Middle frontal gyrus (tissue), 1 donor: ENCODE data around the gene CNNM4.
"Not testable (repeated sequence)": the region's sequence is repeated elsewhere in the genome, so short reads cannot be mapped to it uniquely, and the experiment has no call there.

Experiments used
- DNase-seq: peaks from one replicate; pipeline ENCODE4 v3.0.0-alpha.2; 2015; ENCODE audit warnings: low spot score; ENCODE audit errors: extremely low spot score

CNNM4 gene

DNA sequence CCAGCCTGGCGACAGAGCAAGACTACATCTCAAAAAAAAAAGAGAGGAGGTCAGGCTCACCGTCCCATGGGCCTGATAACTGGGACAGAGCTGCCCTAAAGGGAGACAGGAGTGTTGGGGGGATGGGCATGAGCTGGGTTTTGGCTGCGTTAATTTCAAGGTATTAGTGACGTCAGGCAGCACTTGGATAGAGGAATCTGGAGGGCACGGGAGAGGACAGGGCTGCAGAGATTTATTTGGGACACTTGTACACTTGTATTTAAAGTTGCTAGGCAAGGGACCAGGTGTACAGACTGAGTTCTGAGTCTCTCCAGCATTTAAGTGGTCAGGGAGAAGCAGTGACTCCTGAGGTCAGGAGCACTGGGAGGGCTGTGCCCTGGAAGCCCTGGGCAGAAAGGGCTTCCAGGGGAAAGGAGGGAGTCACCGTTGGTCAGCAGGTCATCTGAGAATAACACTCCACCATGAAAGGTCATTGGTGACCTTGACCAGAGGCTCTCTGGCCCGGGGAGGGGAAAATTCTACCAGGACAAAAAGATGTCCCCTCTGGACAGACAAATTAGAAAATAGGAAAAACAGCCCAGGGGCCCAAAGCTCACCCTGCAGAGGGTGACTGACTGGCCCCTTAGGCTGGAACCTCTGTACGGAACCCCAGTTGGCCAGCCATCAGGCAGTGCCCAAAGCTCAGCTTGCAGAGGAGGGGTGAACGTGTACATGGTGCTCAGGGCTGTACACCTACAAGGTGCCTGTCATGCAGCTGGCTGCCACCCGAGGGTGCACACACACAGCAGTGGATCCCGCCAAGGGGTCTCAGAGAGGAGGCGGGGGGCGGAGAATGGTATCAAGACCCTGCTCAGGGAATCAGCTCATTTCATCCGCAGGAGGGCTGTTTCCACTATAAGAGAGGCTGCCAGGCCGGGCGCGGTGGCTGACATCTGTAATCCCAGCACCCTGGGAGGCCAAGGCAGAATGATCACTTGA lies 32.4 kb downstream of the CNNM4 start:
- DNase-seq = no peak

DNA sequence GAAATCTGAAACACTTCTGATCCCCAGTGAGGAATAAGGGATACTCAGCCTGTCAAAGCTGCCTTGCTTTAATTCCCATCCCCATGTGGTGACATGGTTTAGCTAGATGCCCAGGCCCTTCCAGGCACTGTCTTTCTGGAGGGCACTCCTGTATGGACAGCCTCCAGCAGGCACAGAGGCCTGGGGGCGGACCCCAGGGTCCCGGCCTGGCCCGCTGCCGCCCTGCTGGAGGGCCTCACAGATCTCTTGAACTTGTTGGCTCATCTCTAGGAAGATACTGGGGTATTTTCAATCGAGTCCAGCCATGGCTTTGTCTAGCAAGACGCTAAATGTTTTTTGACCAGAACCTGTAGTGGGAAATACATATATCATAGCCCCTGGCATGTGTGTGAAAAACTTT lies 34.4 kb downstream of the CNNM4 start:
- DNase-seq = no peak

DNA sequence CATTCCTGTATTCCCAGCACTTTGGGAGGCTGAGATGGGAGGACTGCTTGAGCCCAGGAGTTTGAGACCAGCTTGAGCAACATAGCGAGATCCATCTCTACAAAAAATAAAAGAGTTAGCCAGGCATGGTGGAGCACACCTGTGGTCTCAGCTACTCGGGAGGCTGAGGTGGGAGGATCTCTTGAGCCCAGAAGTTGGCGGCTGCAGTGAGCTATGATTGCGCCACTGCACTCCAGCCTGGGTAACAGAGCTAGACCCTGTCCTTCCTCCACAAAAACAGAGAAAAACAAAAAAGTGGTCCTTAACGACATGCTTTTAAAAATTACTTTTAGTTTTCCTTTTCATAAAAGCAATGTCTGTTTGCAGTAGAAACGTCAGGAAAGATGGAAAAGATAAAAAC lies 35.8 kb downstream of the CNNM4 start:
- not testable (repeated sequence) for DNase-seq

DNA sequence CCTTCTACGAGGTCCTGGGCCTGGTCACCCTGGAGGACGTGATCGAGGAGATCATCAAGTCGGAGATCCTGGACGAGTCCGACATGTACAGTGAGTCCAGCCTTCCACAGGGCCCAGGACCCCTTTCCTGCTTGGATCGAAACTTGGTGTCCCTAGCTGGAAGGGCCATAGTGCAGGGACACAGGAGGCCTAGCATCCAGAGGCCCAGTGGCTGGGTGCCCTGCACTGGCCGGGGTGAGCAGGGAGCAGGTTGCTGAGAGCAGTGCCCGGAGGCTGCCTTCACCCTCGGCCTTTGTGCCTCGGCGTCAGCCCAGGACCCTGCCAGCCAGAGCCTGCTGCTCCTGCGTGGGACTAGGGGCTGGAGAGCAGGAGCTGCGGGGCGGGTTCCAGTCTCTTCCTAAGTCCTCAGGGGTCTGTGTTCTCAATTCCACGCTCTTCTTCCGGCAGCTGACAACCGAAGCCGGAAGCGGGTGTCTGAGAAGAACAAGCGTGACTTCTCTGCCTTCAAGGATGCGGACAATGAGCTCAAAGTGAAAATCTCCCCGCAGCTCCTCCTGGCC lies 36.4 kb downstream of the CNNM4 start:
- DNase-seq = no peak

DNA sequence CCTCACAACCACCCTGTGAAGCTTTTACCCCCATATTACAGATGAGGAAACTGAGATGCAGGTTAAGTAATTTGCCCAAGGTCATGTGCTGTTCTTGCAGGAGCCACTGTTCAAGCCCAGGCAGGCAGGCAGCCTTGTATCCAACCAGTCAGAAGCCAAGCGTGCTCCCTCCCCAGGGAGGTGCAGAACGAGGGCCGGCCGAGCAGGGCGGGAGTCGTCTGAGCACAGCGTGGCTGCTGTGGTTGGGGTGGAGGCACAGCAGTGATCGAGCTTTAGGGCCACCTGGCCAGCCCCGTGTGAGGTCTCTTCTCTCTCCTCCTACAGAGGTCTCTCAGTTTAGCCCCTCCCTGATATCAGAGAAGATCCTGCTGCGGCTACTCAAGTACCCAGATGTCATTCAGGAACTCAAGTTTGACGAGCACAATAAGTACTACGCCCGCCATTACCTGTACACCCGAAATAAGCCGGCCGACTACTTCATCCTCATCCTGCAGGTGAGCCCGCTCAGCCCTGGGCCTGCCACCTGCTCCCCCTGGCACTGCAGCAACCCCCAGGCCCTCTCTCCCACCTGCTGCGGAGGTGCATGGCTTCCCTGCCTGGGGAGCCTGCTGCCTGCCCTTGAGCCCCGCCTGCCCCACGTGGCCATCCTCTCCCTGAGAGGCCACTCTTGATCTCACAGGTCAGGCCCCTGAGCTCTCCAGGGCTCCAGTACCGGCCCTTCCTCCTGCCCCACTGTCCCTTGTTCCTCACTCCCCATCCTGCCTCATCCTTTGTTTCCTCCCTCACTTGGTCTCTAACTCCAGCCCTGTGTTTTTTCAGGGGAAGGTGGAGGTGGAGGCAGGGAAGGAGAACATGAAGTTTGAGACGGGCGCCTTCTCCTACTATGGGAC lies 38.3 kb downstream of the CNNM4 start:
- DNase-seq = no peak

DNA sequence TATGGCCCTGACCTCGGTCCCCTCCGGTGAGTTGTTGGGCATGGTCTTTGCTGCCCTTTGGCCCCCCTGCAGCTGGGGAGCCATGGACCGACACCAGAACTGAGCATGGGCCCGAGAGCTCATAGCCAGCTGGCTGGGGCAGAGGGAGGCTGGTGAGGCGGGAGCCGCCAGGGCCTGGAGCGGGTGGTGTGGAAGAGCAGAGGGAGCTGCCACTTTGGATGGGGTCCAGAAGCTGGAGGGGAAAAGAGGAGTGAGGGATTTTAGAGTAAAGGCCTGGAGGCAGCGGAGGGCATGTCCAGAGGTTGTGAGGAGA lies 38.9 kb downstream of the CNNM4 start:
- DNase-seq = no peak

DNA sequence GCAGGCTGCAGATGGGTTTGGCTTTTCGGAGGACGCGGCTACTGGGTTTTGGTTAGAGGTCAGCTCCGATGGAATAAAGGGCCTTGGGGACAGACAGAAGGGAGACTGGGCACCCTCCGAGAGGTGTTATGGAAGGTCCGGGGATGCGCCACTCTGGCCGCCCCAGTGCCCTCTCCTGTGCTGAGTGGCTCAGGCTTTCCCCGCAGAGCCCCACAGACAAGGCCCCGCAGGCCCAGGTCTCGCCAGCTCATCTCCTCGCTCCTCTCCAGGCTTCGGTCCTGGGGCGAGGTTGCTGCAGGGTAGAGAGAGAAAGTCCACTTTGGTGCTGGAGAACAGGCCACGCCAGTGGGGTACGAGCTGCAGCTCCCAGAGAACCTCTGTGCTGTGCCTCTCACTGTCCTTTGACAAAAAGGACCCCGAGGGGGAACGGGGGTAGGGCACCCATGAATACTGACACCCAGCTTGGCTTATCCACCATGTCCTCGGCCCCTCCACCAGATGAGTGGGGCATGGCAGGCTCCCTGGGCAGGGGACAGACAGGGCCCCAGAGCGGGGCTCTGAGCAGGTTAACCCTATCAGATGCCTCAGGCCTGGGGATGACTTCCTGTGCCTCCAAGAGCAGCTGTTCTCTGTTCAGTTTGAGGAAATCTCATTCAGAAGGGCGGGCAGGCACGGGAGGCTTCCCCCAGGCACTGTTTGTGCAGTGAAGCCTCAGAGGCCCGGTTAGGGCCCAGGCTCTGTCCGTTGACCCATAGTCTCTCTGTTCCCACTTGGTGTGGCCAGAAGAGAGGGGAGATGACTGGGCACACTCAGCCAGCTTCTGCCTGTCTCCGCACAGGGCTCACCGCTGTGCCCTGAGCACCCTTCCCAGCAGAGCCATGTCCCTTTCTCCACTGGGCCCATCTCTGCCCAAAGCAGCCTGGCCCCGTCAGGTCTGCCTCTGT lies 39.6 kb downstream of the CNNM4 start:
- no peak for DNase-seq

DNA sequence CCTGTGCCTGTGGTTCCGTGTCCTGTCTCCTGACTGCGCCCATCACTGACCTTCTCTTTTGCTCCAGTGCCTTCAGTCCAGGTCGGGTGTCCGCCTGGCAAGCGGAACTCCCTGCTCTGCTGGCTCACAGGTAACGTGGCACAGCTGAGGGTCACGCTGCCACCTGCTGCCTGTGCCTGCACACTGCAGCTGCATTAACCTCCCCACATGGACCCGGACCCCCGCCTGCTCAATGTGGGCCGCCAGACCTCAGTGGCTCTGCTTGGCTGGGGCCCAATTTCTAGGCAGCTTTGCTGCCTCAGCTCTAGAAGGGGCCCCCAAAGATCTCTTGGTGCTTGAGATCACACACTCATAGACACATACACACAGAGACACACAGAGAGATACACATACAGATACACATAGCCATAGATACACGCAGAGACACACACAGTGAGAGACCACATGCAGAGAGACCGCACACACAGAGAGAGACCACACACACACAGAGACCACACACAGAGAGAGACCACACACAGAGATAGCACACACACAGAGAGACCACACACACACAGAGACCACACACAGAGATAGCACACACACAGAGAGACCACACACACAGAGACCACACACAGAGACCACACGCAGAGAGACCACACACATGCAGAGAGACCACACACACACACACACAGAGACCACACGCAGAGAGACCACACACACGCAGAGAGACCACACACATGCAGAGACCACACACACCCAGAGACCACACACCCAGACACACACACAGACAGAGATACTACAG lies 40.5 kb downstream of the CNNM4 start:
- DNase-seq = no peak

DNA sequence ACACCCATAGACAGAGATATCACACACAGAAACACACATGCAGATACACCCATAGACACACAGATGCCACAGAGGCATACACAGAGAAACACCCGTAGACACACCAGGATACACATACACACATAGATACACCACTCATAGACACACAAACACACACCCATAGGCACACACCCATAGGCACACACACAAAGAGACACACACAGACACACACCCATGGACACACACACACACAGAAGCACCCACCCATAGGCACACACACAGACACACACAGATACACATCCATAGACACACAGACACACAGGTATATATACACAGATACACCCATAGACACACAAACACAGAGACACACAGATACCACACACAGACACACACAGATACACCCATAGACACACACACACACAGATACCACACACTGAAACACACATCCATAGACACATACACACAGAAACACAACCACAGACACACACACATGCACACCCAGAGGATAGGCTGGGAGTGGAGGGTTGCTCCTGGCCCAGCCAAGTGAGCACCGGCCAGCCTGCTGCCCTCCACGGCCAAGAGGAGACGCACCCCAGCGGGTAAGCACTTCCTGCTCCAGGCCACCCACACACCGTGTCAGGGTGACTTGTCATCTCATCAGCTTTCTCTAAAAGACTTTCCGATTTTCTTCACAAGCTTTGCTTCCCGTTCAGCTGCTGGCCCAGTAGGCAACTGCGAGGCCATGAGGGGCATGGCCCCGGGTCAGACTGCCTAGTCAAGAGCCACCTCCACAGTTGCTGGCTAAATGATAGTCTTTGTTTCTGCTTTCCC lies 41.3 kb downstream of the CNNM4 start:
- no peak for DNase-seq

DNA sequence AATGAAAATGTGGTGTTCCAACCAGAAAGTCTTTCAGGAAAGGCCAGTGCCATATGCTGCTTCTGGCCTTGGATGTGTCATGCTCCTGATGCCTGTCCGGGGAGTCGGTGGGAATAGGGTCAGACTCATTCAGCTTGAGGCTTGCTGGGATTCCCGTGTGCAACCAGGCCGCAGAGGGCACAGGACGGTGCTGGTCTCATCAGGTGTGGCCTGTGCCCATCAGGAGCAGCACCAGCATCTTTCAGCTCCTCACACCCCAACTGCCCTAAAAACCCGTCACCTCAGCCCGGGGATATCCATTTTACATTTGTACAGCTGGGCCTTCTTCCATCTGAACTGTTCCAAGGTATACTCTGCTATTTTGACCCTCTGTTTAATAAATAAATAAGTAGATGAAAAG lies 42.0 kb downstream of the CNNM4 start:
- DNase-seq = no peak

DNA sequence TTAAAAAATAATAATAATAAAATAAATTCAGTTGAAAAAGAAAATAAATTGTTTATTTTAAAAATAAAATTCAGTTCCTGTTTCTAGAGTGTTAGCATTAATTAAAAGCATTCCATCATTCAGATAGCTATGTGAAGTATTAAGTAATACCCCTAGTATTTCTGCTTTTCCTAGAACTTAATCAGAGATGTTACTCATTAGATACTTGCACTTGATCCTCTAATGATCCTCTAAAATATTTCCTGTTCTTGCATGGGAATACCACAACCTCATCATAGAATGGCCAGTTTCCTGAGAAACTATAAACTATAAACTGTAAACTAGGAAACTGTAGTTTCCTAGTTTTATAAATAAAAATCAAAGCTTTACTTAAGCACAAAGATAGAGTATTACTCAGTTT lies 44.3 kb downstream of the CNNM4 start:
- no peak for DNase-seq

DNA sequence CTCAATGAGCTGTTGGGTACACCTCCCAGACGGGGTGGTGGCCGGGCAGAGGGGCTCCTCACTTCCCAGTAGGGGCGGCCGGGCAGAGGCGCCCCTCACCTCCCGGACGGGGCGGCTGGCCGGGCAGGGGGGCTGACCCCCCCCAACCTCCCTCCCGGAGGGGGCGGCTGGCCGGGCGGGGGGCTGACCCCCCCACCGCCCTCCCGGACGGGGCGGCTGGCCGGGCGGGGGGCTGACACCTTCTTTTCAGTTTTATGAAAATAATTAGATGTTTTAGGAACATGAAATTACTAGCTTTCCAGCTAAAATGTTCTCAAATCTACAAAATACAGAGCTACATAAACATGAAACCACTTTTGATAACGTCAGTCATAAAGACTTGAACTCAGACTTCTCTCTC lies 45.2 kb downstream of the CNNM4 start:
- not testable (repeated sequence) for DNase-seq

DNA sequence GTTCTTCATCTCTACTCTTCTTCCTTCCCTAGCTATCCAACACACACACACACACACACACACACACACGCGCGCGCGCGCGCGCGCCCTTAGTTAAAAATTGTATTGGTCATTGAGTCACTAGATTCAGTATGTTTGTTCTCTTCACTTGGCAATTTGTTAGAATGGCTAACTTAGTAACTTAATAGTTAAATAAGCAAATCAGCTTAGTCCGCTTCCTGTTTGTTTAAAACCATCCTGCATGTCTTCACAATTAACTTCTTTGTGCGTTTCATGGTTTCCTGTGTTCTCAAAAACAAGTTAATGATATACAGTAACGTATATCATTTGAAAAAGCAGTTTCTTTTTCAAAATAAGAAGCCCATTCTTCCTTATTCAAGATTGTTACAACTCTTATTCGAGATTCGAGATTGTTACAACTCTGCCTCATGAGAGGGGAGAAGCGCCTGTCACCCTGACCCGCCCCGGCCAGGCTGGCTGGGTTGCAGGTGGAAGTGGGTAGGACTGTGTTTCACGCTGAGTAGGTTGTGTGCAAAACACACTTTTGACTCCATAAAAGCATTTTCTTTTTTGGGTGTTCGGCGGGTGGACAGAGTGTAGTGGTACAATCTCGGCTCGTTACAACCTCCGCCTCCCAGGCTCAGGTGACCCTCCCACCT lies 45.9 kb downstream of the CNNM4 start:
- no peak for DNase-seq

DNA sequence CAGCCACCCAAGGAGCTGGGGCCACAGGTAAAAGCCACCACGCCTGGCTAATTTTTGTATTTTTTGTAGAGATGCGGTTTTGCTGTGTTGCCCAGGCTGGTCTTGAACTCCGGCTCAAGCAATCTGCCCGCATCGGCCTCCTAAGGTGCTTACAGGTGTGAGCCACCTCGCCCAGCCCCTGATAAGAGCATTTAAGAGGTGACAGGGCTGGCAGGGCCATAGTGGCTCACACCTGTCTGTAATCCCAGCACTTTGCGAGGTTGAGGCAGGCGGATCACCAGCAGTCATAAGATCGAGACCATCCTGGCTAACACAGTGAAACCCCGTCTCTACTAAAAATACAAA lies 46.4 kb downstream of the CNNM4 start:
- no peak for DNase-seq

DNA sequence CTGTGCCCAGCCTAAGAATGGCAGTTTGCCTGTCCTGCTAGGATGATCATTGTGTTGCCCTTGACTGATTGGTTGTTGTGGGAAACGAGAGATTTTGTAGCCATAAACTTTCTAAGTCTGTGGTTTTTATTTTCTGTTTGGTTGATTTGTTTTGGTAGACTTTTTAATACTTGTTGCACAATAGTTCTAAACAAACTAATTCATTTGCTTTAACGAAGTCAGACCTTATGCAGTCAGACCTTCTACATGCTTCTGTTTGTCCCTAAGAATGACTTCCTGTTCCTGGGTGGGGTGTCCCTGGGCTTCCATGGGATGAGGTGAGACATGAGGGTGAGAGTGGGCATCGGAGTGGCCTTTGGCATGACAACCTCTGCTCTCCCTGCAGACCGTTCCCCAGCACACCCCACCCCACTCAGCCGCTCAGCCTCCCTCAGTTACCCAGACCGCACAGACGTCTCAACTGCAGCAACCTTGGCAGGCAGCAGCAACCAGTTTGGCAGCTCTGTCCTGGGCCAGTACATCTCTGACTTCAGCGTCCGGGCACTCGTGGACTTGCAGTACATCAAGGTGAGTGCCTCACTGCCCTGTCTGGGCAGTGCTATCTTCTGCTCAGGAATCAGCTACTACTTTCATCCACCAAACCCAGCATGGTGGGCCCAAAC lies 47.6 kb downstream of the CNNM4 start:
- no peak for DNase-seq

DNA sequence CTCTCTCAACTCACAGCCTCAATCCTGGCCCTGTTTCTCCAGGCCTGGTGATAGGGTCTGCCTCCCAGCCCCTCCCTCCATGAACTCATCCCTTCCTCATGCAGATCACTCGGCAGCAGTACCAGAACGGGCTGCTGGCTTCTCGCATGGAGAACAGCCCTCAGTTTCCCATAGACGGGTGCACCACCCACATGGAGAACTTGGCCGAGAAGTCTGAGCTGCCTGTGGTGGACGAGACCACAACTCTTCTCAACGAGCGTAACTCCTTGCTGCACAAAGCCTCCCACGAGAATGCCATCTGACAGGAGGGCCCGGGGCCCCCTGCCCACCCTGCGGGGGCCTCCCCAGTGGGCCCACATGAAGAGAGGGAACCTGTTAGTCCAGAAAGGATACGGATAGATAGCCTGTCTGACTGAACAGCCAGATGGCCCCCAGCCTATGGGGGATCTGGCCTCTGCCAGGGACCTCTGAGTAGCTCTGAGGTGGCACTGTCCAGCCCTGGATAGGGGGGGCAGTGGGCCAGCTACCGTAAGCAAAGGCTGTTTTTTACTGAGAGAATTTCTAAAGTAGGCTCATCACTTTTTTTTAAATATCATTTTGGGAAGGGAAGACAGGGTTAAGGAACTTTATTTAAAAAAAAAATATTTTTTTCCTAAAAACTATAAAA lies 48.6 kb downstream of the CNNM4 start:
- DNase-seq = no peak

DNA sequence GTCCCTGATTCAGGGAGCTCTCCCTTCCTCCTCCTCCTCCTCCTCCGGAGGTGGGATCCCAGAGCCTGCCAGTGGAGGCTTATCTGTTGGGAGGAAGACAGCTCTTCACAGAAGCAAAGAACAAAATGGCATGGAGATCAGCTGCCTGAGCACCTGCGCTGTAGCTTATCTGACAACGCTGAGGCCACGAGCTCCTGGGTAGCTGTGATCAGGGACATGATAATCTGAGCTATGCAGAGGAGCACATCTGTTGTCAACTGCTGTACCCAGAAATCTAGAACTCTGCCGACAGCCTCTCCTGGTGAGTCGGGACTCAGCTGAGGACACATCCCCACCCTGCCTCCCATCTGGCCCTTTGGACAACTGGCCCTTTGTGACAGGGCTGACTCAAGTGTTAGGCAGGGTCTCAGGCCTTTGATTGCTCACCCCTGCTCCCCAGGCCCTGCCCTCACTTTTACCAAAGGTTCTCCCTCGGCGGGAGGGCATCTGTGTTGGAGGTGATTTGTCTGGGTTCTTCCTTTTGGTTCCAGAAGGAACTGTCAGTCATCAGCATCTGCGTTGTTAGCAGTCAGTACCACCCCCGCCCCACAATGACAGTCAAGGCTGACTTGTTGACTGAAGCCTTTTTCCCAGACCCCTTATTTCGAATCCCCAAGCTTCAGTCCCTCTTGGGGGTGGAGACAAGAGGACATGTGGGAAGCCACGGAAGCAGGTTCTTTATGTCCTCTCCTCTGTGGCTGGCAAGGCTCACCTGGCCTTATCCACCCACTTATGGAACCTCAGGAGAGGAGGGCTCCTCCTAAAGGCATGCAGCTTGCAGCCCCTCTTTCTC lies 49.5 kb downstream of the CNNM4 start:
- DNase-seq = no peak
